Ishikawa (cell line): ENCODE measurements around the gene ARMH3.

ENCODE experiments used
- MAX ChIP-seq: IDR thresholded peaks from 2 replicates; pipeline ENCODE4 v1.6.1; 2012
- NFIC ChIP-seq: IDR thresholded peaks from 2 replicates; pipeline ENCODE4 v1.6.1; 2012
- REST ChIP-seq: IDR thresholded peaks from 2 replicates; pipeline ENCODE4 v1.6.1; 2012; ENCODE audit warnings: low read depth, mild to moderate bottlenecking
- USF1 ChIP-seq: IDR thresholded peaks from 2 replicates; pipeline ENCODE4 v1.6.1; 2012
- ZBTB7A ChIP-seq: IDR thresholded peaks from 2 replicates; pipeline ENCODE4 v1.6.1; 2012; ENCODE audit warnings: low read depth

GRCh38 chr10:101993221-101993620 lies 62.8 kb downstream of the ARMH3 start:
- TF ChIP-seq MAX (no peak), REST (no peak), USF1 (no peak), ZBTB7A (no peak), NFIC (no peak)
